ENCODE measurements around the gene EIF4H. TPM values are rescaled to one million over a fixed set of nuclear protein-coding genes. Genes with fewer than 3 reads are reported as not detected.
A peak's percentile ranks its signal among the peaks of the same experiment; 100 is the strongest.

EIF4H gene
- total and polyA plus RNA-seq, 2 experiments from 2014 or later, result 228 to 305 TPM

DNA sequence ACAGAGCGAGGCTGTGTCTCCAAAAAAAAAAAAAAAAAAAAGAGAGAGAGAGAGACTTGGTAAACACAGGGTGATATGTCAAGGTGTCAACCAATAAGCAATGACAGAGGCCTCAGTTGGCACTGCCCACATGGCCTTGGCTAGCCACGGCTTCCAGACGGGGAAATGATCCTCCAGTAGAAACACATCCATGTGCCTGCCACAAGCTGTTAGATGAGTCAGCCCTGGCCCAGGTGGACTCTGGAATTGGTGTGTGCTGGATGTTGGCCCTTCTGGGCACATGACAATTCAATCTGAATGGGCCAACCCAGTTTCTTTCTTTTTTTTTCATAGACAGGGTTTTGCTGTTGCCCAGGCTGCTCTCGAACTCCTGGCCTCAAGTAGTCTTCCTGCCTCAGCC lies 66.3 kb downstream of the EIF4H start:
- H3K9me2 ChIP-seq (ENCODE audit: insufficient read depth), result no peaks in the 10 kb centered on the region
- H3K36me3 ChIP-seq (ENCODE audit: low read depth), result 0 out of 2 replicates have a peak, but pooled peaks cover 2% of the 10 kb centered on the region
- no peaks in the 10 kb centered on the region for H3K9me3 ChIP-seq (ENCODE audit: low read depth)
- no peak for TF ChIP-seq EZH2phosphoT487 (IDR thresholded peaks at IDR 0.05; ENCODE audit: insufficient read depth, low read depth)
- no peak for TF ChIP-seq EZH2 (IDR thresholded peaks at IDR 0.05; ENCODE audit: insufficient read depth, poor library complexity, severe bottlenecking)
- in situ Hi-C loops (cut with MboI), result loop anchor here (25.0 kb wide), 1 partner anchor 147 kb away; no protein-coding TSS in a partner anchor
- H3K9ac ChIP-seq, result no peak overlapping the region
- no peak overlapping the region for H3K4me2 ChIP-seq (ENCODE audit: unreplicated experiment)
- H3K27ac ChIP-seq, result no peak overlapping the region
- no peaks in the 10 kb centered on the region for H4K20me1 ChIP-seq (ENCODE audit: insufficient read depth)
- WGBS, 2 experiments (ENCODE audit: low coverage in 1 of 2, low lambda C conversion rate in 2 of 2, missing lambda C conversion rate in 2 of 2), result 88 to 93% methylated on average over 3 to 4 of the region's 4 CpGs
- no peak for DNase-seq
- no peaks in the 10 kb centered on the region for H3K79me2 ChIP-seq (ENCODE audit: insufficient read depth)
- no peaks in the 10 kb centered on the region for H3F3A ChIP-seq (ENCODE audit: insufficient read depth)
- no peak overlapping the region for H2AFZ ChIP-seq
- no peaks in the 10 kb centered on the region for H3K27me3 ChIP-seq (replicated peaks; ENCODE audit: insufficient read depth)
- H3K4me1 ChIP-seq (ENCODE audit: insufficient read depth), result no peaks in the 10 kb centered on the region
- no peak overlapping the region for H3K4me3 ChIP-seq

DNA sequence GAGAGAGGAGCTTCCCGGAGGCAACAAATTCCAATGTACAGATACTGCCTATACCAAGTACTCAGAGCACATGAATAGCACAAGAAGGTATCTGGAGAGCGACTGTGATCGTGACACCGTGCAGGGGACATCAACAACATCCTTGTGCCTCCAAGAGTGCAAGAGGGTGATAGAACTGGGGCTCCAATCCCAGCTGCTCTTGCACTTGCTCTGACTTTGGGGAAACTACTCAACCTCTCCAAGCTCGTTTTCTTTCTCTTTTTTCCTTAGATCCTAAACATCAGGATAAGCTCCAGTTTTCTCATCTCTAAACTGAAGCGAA lies 67.9 kb downstream of the EIF4H start:
- no peak for TF ChIP-seq EZH2phosphoT487 (IDR thresholded peaks at IDR 0.05; ENCODE audit: insufficient read depth, low read depth)
- no peak for TF ChIP-seq EZH2 (IDR thresholded peaks at IDR 0.05; ENCODE audit: insufficient read depth, poor library complexity, severe bottlenecking)
- H3K4me2 ChIP-seq (ENCODE audit: unreplicated experiment), result no peak overlapping the region
- no peaks in the 10 kb centered on the region for H4K20me1 ChIP-seq (ENCODE audit: insufficient read depth)
- in situ Hi-C loops (cut with MboI), result loop anchor here (25.0 kb wide), 1 partner anchor 145 kb away; no protein-coding TSS in a partner anchor
- DNase-seq, result no peak
- no peaks in the 10 kb centered on the region for H3K79me2 ChIP-seq (ENCODE audit: insufficient read depth)
- H3K27ac ChIP-seq, result no peak overlapping the region
- no peak overlapping the region for H2AFZ ChIP-seq
- H3F3A ChIP-seq (ENCODE audit: insufficient read depth), result no peaks in the 10 kb centered on the region
- H3K4me1 ChIP-seq (ENCODE audit: insufficient read depth), result no peaks in the 10 kb centered on the region
- no peak overlapping the region for H3K9ac ChIP-seq
- H3K9me2 ChIP-seq (ENCODE audit: insufficient read depth), result no peaks in the 10 kb centered on the region
- H3K9me3 ChIP-seq (ENCODE audit: low read depth), result no peaks in the 10 kb centered on the region
- H3K36me3 ChIP-seq (ENCODE audit: low read depth), result 0 out of 2 replicates have a peak, but pooled peaks cover 3% of the 10 kb centered on the region
- no peak overlapping the region for H3K4me3 ChIP-seq
- no peaks in the 10 kb centered on the region for H3K27me3 ChIP-seq (replicated peaks; ENCODE audit: insufficient read depth)
- 98 to 99% methylated on average over 6 of the region's 6 CpGs for WGBS, 2 experiments (ENCODE audit: low coverage in 1 of 2, low lambda C conversion rate in 2 of 2, missing lambda C conversion rate in 2 of 2)

DNA sequence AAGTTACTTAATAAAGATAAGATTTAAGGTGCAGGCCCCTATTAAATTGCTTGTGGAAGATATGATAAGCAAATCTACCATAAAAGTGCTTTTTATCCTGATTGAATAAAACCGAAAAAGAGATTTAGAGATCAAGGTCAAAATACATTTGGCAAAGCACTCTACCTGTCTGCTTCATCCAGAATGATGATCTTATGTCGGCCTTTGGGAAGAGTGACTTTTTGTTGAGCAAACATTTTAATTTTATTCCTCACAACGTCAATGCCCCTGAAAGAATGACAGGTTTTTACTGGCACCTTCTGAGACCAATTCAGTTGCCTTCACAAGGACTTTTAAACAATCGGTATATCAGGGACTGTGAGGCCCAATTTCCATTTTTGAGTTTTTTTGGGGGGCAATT lies 72.3 kb downstream of the EIF4H start:
- Histone ChIP-seq H3K27me3 (replicated peaks; ENCODE audit: insufficient read depth) (no peaks in the 10 kb centered on the region), H3K9ac (no peak overlapping the region), H3K27ac (no peak overlapping the region), H4K20me1 (ENCODE audit: insufficient read depth) (no peaks in the 10 kb centered on the region), H3F3A (ENCODE audit: insufficient read depth) (no peaks in the 10 kb centered on the region), H3K9me2 (ENCODE audit: insufficient read depth) (no peaks in the 10 kb centered on the region), H3K4me3 (no peak overlapping the region), H3K36me3 (ENCODE audit: low read depth) (peaks cover 6% of the 10 kb centered on the region; the same call in 1 of the 2 replicates), H3K9me3 (ENCODE audit: low read depth) (no peaks in the 10 kb centered on the region), H3K79me2 (ENCODE audit: insufficient read depth) (no peaks in the 10 kb centered on the region), H2AFZ (no peak overlapping the region), H3K4me1 (ENCODE audit: insufficient read depth) (no peaks in the 10 kb centered on the region), H3K4me2 (ENCODE audit: unreplicated experiment) (no peak overlapping the region)
- in situ Hi-C loops (cut with MboI), result loop anchor here (25.0 kb wide), 1 partner anchor 141 kb away; no protein-coding TSS in a partner anchor
- 86 to 91% methylated on average over 4 of the region's 4 CpGs for WGBS, 2 experiments (ENCODE audit: low coverage in 1 of 2, low lambda C conversion rate in 2 of 2, missing lambda C conversion rate in 2 of 2)
- no peak for TF ChIP-seq EZH2 (IDR thresholded peaks at IDR 0.05; ENCODE audit: insufficient read depth, poor library complexity, severe bottlenecking)
- no peak for TF ChIP-seq EZH2phosphoT487 (IDR thresholded peaks at IDR 0.05; ENCODE audit: insufficient read depth, low read depth)
- DNase-seq, result no peak

MicroRNAs encoded within 50 kb of the gene (microRNA counts, 767-probe panel; counts per million panel counts)
- microRNA hsa-miR-590-3p, result 447 counts per million, percentile 86 among the panel's probes with 10 or more counts
- 447 counts per million, percentile 86 among the panel's probes with 10 or more counts for microRNA hsa-miR-590-5p

Small RNA genes within 50 kb of the gene (microRNA-seq; reads per million reads assigned to microRNA genes)
- gene MIR590 (ENCODE audit: borderline number of aligned reads), result 242 reads per million, percentile 62 among the genes with 10 or more reads in this experiment

Small RNA genes within 50 kb of the gene (small RNA-seq; reads per million reads assigned to genes)
- 0.19 reads per million for gene MIR590 (ENCODE audit: low read depth, low replicate concordance)

Other genes with a start within 250 kb of the EIF4H start
- gene ELN, start 146.2 kb upstream of the EIF4H start, total RNA-seq (2014; rRNA removed; shearing (Covaris generic)), result 698 and 974 TPM in 2 replicates
- gene ELN, start 146.2 kb upstream of the EIF4H start, polyA plus RNA-seq (2016; fragmentation: Nextera tagmentation; extraction: Ambion mirVana), result 539 and 568 TPM in 2 replicates
- 30.0 and 37.3 TPM in 2 replicates for gene LIMK1, start 90.6 kb upstream of the EIF4H start, total RNA-seq (2014; rRNA removed; shearing (Covaris generic))
- gene LIMK1, start 90.6 kb upstream of the EIF4H start, polyA plus RNA-seq (2016; fragmentation: Nextera tagmentation; extraction: Ambion mirVana), result 3.9 TPM in 2 replicates
- gene LAT2, start 35.6 kb downstream of the EIF4H start, total RNA-seq (2014; rRNA removed; shearing (Covaris generic)), result 0.97 TPM in 1 of 2 replicates, not detected in the other
- gene LAT2, start 35.6 kb downstream of the EIF4H start, polyA plus RNA-seq (2016; fragmentation: Nextera tagmentation; extraction: Ambion mirVana), result 0.60 and 0.73 TPM in 2 replicates
- 15.9 and 23.1 TPM in 2 replicates for gene RFC2, start 80.0 kb downstream of the EIF4H start, total RNA-seq (2014; rRNA removed; shearing (Covaris generic))
- 33.2 and 34.6 TPM in 2 replicates for gene RFC2, start 80.0 kb downstream of the EIF4H start, polyA plus RNA-seq (2016; fragmentation: Nextera tagmentation; extraction: Ambion mirVana)
- 40.7 and 49.4 TPM in 2 replicates for gene CLIP2, start 115.1 kb downstream of the EIF4H start, total RNA-seq (2014; rRNA removed; shearing (Covaris generic))
- 13.0 and 13.2 TPM in 2 replicates for gene CLIP2, start 115.1 kb downstream of the EIF4H start, polyA plus RNA-seq (2016; fragmentation: Nextera tagmentation; extraction: Ambion mirVana)